ENCODE measurements around the gene HNRNPF.
"Not testable (repeated sequence)": the region's sequence is repeated elsewhere in the genome, so short reads cannot be mapped to it uniquely, and the experiment has no call there.

The HNRNPF gene

DNA sequence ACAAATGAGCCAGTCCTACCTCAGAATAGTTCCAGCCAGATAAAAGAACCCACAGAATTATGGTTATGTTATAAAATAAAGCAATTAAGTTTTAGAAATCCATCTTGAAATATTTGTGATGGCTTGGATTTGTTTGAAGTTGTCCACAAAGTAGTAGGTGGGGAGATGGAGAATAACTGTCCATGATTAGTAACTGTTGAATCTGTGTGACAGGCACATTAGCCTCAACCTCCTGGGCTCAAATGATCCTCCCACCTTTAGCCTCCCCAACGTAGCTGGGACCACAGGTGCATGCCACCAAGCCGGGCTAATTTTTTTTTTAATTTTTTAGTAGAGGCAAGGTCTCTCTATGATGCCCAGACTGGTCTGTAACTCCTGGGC lies 10.1 kb downstream of the HNRNPF start:
- DNase-seq (ENCODE audit: low read depth in 2 of 2, low spot score in 1 of 2) = no peak

DNA sequence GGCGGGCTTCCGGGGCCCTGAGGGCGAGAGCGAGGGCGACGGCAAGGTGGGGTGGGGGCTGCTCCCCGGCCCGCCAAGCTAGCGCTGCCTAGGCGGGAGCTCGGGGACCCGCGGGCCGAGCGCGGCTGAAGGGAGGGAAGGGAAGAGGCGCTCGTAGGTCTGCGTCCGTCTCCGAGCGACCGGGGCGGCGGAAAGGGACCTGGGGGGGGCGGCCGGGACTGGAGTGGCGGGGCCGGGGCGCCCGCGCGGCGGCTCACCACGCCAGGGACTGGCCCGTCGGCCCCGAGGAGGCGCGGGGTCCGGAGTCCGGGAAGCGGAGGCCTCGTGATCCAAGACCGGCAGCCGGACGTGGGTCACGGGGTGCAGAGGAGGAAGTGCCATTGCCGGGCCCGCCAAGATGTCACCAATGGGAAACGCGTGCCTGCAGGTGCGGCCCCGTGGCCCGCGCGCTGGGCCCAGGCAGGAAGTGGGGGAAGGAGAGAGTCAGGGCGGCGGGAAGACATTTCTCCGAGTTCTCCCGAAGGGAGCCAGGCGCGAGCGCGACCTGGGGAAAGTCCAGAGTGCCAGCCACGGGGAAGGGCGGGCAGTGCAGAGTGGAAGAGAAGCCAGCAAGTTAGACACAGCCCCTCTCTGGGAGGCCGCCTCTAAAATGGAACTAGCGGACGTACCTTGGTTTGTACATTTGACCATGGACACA lies 11.9 kb downstream of the HNRNPF start:
- peak; percentile 36 to 46 for DNase-seq (ENCODE audit: low read depth in 2 of 2, low spot score in 1 of 2)

DNA sequence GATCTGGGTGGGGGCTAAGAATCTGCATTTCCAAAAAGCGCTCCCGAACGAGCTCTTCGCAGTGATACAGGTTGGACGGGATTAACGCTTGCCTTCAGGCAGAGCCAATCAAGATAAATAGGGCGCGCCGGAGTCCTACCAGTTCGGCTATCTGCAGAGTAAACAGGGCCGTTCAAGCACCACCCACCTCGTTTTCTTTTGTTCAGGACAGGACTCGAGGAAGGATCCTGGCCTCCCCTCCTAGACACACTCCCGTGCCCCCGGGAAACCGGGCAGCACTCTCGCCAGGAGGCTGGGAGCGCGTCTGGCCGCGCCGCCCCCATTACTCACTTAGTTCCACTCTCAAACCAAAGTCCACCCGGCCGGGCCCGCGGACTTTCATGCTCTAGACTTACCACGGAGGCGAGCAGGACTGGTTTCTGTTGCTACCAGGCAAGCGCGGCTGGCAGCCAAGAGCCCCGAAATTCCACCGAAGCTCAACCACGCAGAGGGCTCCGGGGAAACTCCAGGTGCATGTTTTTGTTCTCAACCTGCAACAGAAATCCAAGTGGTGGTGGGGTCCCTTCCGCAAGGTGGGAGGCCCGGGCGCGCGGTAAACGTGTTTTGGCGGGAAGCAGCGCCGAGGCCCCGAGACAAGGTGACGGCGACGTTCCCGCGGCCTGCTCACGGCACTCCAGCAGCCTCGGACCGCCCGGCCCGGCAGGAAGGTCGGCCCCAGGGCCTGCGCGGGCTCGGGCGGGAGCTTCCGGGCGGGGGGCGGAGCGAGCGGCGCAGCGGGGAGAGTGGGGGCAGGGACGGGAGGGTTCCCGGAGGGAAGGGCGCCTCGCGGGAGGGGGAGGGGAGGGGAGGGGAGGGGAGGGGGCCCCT lies 12.7 kb downstream of the HNRNPF start:
- DNase-seq (ENCODE audit: low read depth in 2 of 2, low spot score in 1 of 2) = peak in 1 of 2 donors; percentile 32

DNA sequence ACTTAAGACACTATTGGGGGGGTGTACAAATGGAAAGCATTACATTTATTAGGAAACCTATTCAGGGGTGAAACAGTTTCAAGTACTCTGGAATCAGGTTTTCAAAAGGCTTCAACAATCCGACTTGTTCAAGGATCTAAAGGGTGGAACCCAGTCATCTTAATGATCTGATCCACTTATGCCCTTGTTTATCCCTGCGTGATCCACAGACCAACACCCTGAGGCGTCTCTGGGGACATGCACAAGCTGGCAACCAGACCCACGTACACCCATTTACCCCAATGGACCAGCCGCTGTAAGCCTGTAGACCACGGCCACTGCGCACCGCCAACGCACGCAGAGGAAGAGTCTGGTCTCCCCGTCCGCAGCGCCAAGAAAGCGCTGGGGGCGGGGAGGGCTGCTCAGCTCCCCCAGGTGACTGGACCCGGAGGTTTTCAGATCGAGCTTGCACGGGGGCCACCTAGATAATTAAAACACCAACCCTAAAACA lies 13.4 kb downstream of the HNRNPF start:
- no peak for DNase-seq (ENCODE audit: low read depth in 2 of 2, low spot score in 1 of 2)

DNA sequence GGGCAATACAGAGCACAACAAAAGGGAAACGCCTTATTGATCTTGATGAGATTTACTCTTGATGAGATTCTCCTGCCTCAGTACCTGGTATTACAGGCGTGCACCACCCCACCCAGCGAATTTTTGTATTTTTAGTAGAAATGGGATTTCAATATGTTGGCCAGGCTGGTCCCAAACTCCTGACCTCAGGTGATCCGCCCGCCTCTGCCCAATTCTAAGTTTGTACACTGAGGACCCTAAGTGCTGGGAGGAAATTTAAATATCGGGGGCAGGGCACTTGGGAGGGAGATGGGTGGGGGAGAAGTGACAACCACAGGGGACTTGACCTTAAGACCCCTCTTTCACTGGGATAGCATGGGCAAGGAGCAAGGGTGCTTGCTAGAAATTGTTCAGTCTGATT lies 14.1 kb downstream of the HNRNPF start:
- no peak for DNase-seq (ENCODE audit: low read depth in 2 of 2, low spot score in 1 of 2)

DNA sequence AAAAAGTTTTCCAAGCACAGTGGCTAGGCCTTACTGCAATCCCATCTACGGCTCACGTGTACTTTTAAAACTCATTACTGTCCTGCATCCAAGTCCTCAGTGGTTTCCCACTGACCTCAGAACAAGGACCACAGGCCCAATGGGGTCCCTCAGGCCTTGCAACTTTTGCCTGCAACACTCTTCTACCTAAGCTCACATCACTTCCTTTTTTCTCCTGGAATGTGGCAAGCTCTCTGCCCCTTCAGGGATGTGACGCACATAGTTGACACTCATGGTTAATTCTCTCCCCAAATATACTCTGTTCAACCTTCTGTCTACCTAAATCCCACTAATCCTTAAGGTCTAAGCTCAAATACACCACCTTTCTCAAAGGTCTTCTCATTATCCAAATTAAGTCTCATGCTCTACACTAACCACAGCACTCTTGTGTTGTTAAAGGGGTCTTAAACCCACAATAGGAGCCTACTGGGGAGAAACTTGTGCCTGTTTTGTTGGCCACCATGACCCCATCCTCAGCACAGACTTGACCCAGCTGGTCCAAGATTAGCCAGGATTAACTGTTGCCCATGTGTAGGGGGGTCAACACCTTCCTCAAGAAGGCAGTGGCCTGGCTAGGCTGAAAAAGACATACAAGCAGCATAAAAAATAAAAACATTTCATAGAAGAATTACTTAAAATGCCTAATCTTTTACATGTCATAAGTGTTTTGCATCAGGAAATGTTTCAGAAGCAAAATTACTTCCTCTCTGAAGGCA lies 15.2 kb downstream of the HNRNPF start:
- no peak for DNase-seq (ENCODE audit: low read depth in 2 of 2, low spot score in 1 of 2)

DNA sequence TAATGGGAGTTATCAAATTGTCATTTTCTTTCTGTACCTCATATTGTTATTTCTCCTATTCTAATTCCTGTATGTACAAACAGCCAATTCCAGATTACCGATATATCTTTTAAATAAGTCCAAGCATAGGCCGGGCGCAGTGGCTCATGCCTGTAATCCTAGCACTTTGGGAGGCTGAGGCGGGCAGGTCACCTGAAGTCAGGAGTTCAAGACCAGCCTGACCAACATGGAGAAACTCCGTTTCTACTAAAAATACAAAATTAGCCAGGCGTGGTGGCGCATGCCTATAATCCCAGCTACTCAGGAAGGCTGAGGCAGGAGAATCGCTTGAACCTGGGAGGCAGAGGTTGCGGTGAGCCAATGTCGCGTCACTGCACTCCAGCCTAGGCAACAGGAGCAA lies 15.8 kb downstream of the HNRNPF start:
- not testable (repeated sequence) for DNase-seq (ENCODE audit: low read depth in 2 of 2, low spot score in 1 of 2)

DNA sequence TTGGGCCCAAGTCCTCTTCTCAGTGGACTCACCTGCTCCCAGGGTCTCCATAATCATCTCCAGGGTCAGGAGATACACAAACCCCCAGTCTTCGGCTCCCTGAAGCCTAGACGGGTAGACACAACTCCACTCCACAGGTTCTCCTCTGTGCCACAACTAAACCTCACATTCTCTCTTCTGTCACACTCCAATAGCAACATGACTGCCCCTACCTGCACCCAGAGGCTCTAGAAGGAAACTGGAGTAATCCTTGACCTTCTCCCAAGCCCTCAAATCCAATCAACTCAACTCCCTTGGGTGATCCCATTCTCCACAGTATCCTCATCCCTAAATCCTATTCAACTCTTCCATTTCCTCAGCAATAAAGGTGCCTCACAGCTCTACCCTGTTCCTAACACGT lies 16.2 kb downstream of the HNRNPF start:
- DNase-seq (ENCODE audit: low read depth in 2 of 2, low spot score in 1 of 2) = no peak

DNA sequence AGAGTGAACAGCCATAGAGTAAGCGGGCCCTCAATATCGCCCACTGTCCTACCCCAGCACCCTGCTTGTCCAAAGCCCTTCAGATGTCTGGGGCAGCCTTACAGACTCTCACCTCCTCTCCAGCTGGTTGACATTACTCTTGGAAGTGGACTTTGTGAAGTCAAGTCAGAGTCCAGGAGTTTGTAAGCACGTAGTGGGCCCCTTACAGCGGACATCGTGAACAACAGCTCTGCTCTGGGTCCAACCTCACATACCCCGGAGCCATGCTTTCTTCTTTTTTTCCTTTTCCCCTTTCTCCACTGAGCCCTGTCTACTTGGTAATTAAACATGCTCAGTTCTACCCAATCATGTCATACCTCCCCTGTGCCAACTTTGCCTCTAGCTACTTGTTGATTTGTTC lies 17.5 kb downstream of the HNRNPF start:
- DNase-seq (ENCODE audit: low read depth in 2 of 2, low spot score in 1 of 2) = no peak

DNA sequence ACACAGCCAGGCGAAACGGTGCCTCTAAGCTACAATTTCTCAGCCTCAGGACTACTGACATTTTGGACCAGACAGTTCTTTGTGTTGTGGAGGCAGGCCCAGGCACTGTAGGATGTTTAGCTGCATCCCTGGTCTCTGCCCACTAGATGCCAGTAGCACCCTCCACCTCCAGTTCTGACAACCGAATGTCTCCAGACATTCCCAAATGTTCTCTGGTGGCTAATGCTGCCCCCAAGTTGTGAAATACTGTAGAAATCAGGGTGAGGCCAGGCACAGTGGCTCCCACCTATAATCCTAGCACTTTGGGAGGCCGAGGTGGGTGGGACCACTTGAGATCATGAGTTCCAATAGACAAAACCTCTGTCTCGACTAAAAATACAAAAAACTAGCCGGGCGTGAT lies 18.2 kb downstream of the HNRNPF start:
- no peak for DNase-seq (ENCODE audit: low read depth in 2 of 2, low spot score in 1 of 2)

DNA sequence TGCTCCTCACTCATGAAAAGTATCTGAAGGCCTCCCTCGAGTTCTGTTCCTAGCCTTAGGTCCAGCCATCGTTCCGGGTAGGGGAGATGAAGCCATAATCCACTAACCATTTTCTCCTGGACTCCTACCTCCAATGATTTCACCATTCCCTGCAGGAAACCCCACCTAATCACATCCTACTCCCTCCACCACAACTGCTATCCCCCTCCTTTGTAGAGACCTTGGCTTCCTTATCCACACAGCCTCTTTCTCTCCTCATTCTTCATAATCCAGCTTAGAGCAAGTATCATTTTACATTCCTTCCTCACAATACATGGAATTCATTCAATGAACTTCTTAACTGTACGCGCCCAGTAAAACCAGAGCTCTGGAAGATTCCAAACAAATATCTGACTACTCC lies 18.7 kb downstream of the HNRNPF start:
- DNase-seq (ENCODE audit: low read depth in 2 of 2, low spot score in 1 of 2) = no peak

DNA sequence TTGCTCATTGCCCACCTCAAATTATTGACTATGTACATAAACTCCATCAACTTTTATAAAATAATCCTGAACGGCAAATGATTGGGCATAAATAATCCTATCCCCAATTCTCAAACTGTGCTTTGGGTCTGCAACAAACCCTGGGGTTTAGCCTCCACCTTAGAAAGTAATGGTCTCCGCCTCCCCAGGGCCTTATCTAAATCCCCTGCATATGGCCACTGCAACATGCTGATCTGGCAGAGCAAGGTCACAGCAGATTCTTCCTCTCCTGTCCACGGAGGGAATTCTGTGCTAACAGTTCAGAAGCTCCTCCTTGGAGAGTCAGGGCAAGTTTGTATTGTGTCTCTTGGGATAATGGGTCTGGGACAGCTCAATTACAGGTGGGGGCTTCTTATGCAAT lies 19.1 kb downstream of the HNRNPF start:
- no peak for DNase-seq (ENCODE audit: low read depth in 2 of 2, low spot score in 1 of 2)

DNA sequence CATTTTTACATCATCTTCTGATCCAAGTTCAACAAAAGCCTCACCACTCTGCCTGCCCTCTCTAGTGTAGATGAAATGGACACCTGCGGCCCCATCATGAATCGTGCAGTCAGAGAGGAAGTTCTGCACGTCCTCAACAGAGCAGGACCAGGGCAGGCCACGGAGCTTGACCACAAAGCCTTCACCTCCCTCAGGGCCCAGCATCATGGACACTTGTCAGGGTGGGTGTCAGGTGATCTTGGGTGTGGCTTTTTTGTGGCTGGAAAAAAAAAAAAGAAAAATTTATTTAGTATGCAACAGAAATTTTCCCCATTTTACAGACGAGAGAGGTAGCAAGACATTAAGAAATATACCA lies 21.3 kb downstream of the HNRNPF start:
- no peak for DNase-seq (ENCODE audit: low read depth in 2 of 2, low spot score in 1 of 2)

DNA sequence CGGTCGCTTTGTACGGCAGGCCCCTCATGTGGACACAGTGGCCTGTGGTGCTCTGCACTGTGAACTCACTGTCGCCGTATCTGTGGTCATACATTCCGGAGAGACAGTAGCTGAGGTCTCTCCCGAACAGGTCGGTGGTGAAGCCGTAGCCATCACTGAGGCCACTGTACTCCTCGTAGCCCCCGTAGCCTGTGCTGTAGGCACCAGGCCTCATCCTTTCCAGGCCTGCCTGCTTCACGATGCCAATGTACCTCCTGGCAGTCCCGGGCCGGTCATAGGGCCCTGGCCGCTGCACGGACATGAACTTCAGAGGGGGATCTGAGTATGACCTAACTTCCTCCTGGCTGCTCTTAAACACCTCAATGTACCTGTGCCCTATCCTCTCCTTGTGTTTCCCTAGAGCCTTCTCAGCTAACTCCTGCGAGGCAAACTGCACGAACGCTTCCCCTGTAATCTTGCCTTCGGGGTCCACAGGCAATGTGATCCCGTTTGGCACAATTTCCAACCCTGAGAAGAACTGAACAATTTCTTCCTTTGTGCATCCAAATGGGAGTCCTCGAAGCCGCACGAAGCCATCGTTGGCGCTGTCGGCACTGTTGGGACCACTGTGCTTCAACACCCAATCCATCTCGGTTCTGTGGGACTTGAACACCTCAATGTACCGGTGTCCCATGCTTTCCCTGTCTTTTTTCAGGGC lies 21.9 kb downstream of the HNRNPF start:
- DNase-seq (ENCODE audit: low read depth in 2 of 2, low spot score in 1 of 2) = no peak

DNA sequence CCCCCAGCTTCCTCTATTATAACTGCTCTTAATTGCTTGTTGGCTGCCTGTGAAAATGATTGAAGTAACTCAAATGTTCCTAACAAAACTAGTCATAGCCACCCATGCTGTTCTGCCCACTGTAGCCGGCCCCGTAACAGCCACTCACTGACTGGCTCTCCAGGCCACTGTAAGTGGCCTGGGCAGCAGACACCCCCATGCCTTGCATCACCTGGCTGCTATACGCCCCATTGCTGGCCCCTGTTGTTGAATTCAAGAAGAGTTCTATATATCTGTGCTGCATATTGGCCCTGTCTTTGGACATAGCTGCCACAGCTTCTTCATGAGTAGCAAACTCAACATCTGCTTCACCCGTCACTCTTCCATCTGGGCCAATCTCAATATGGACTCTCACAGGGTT lies 22.4 kb downstream of the HNRNPF start:
- no peak for DNase-seq (ENCODE audit: low read depth in 2 of 2, low spot score in 1 of 2)

DNA sequence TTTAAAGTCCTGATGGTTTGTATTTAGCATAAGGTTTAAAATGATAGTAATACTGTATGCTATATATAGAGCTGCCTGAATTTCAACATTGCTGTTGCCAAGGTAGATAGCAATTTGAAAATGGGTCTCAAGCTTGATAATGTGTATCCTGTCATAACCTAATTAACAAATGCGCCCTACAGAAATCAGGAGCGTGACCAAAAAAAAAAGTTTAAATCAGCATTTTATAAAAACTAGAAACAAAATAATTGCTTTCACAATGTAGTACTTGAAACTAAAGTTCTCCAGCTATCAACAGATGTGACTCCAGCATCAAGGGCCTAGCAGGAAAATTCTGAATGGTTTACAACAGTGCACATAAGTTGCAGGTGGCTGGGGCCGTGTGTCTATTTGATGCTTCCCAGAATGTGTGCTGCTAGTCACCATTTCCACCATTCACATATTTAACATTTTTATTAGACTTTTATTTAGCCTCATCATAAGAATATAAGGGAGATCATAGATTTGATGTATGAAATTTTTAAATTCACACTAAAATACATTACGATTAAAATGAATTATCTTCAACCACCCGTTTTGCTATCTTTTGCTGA lies 23.5 kb downstream of the HNRNPF start:
- DNase-seq (ENCODE audit: low read depth in 2 of 2, low spot score in 1 of 2) = no peak

DNA sequence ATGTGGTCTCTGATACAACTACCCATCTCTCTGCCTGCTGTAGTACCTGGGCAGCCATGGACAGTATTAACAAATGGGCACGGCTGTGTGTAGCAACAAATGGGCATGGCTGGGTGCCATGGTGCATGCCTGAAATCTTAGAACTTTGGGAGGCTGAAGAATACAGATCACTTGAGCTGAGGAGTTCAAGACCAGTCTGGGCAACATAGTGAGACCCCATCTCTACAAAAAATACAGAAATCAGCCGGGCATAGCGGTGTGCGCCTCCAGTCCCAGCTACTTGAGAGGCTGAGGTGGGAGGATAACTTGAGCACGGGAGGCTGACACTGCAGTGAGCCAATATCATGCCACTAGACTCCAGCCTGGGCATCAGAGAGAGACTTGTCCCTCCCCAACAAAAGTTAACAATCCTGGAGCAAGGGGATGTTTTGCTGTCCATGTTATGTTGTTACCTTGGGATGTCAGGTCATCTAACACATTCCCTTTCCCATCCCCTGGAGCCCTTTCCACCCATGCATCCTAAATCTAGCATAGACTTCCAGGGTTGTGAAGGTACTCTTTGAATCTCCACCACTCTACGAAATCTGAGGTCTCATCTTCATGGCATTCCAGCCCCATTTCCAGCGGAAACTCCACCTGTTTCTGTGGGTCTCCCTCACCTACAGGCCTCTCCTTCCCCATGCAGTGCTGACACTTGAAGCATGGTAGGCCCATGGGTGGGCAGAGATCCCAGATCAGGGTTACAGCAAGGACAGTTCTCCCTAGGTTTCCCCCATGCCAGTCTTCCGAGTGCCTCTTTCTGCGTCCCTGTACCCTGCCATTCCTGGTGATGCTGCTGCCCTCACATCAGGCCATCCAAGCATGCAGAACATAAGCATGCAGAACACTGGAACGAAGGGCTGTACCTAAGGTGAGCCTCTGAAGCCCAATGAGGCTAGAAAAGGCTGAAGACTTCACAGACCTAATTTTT lies 24.4 kb downstream of the HNRNPF start:
- no peak for DNase-seq (ENCODE audit: low read depth in 2 of 2, low spot score in 1 of 2)

DNA sequence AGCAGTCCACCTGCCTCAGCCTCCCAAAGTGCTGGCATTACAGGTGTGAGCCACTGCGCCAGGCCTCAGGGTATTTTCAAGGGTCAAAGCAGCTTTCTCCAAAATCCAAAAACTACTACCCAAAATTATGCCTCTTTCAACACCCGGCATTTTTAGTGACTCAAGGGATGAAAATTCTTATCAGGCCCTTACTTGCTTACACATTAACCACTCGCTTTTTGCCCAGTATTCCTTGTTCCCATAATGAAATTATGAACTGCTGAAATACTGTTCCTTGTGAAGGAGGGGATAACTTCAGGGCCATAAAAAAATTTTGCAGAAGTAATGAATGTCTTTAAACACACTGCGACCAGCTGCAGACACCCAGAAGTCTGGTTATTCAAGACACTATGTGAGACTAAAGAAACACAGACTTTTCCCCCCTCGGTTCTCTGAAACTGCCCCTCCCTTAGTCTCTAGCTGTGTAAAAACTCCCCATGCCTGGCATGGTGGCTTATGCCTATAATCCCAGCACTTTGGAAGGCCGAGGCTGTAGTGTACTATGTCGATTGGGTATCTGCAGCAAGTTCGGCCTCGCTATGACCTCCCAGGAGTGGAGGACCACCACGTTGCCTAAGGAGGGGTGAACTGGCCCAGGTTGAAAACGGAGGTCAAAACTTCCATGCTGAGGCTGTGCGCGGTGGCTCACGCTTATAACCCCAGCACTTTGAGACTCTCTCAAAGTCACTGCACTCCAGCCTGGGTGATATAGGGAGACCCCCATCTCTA lies 25.6 kb downstream of the HNRNPF start:
- DNase-seq (ENCODE audit: low read depth in 2 of 2, low spot score in 1 of 2) = no peak

DNA sequence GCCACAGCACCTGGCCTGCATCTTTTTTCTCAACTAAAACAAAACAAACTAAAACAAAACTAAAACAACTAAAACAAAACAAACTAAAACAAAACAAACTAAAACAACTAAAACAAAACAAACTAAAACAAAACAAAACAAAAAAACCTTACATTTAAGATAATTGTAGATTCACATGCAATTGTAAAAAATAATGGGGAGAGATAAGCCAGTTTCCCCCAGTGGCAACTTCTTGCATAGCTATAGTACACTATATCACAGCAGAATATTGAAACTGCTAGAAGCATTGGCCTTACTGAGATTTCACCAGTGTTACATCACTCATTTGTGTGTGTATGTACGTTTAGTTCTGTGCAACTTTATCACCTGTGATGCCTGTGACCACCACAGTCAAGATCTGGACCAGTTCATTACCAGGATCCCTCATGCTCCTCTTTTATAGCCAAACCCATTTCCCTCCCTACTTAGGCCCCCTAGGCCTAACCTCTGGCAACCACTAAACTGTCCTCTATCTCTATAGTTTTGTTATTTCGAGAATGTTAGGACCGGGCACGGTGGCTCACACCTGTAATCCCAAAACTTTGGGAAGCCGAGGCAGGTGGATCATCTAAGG lies 28.3 kb downstream of the HNRNPF start:
- no peak for DNase-seq (ENCODE audit: low read depth in 2 of 2, low spot score in 1 of 2)
